KG1 (cell line): Measurements from ENCODE around the gene SIGLEC7.
"Not testable (repeated sequence)": the region's sequence is repeated elsewhere in the genome, so short reads cannot be mapped to it uniquely, and the experiment has no call there.

Source experiments
- DNase-seq: peaks from one replicate; lab custom pipeline; 2025; lab: John Stamatoyannopoulos, UW

SIGLEC7 gene

GRCh38 chr19:51139299-51140014 lies 2.6 kb upstream of the SIGLEC7 start:
- DNase-seq: peak; percentile 67

GRCh38 chr19:51140441-51140840 lies 1.7 kb upstream of the SIGLEC7 start:
- no peak for DNase-seq

GRCh38 chr19:51141181-51141580 lies 920 bp upstream of the SIGLEC7 start:
- DNase-seq: no peak

GRCh38 chr19:51142809-51143475 lies 841 bp downstream of the SIGLEC7 start:
- not testable (repeated sequence) for DNase-seq

- DNase-seq: no peak
Measured at GRCh38 chr19:51143486-51143885, 1.4 kb downstream of the SIGLEC7 start.

- no peak for DNase-seq
Measured at GRCh38 chr19:51144482-51145045, 2.5 kb downstream of the SIGLEC7 start.

- no peak for DNase-seq
Measured at GRCh38 chr19:51145916-51146493, 3.9 kb downstream of the SIGLEC7 start.

- DNase-seq: no peak
Measured at GRCh38 chr19:51146751-51147150, 4.7 kb downstream of the SIGLEC7 start.

GRCh38 chr19:51147663-51148062 lies 5.6 kb downstream of the SIGLEC7 start:
- no peak for DNase-seq

GRCh38 chr19:51148580-51148979 lies 6.5 kb downstream of the SIGLEC7 start:
- peak; percentile 9 for DNase-seq

GRCh38 chr19:51150627-51151026 lies 8.5 kb downstream of the SIGLEC7 start:
- no peak for DNase-seq

GRCh38 chr19:51156710-51157109 lies 14.6 kb downstream of the SIGLEC7 start:
- no peak for DNase-seq

- no peak for DNase-seq
Measured at GRCh38 chr19:51157265-51157664, 15.2 kb downstream of the SIGLEC7 start.

GRCh38 chr19:51158474-51159129 lies 16.5 kb downstream of the SIGLEC7 start:
- peak; percentile 55 for DNase-seq

- no peak for DNase-seq
Measured at GRCh38 chr19:51159656-51160055, 17.6 kb downstream of the SIGLEC7 start.

- no peak for DNase-seq
Measured at GRCh38 chr19:51161266-51161665, 19.2 kb downstream of the SIGLEC7 start.

- no peak for DNase-seq
Measured at GRCh38 chr19:51161867-51162496, 19.9 kb downstream of the SIGLEC7 start.

GRCh38 chr19:51163257-51163656 lies 21.2 kb downstream of the SIGLEC7 start:
- DNase-seq: no peak

- DNase-seq: no peak
Measured at GRCh38 chr19:51164215-51164614, 22.1 kb downstream of the SIGLEC7 start.

- peak; percentile 86 for DNase-seq
Measured at GRCh38 chr19:51166846-51167490, 24.9 kb downstream of the SIGLEC7 start.

- no peak for DNase-seq
Measured at GRCh38 chr19:51168564-51169282, 26.6 kb downstream of the SIGLEC7 start.
